LNCAP (cell line): ENCODE results near the gene AKAP14.

ENCODE experiments used
- TF ChIP-seq, protein P1 (sequence below): fragments of 450-650 bp; IDR thresholded peaks from 2 replicates; pipeline ENCODE4 v1.5.1; 2017; ENCODE audit warnings: mild to moderate bottlenecking

The AKAP14 gene

DNA sequence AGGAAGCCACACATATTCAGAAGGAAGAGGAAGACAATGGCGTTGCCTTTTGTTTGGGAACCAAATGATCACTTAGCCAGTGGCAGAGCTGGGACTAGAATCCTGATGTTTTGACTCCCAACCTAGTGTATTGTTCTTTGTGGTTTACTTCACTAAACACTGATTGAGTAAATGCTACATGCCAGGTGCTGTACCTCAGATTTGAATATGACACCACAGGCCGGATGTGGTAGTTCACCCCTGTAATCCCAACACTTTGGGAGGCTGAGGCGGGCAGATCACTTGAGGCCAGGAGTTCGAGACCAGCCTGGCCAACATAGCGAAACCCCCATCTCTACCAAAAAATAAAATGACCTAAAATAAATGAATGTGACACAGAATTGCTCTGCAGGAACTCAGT lies 15.6 kb upstream of the AKAP14 start:
- TF ChIP-seq, protein P1, sequence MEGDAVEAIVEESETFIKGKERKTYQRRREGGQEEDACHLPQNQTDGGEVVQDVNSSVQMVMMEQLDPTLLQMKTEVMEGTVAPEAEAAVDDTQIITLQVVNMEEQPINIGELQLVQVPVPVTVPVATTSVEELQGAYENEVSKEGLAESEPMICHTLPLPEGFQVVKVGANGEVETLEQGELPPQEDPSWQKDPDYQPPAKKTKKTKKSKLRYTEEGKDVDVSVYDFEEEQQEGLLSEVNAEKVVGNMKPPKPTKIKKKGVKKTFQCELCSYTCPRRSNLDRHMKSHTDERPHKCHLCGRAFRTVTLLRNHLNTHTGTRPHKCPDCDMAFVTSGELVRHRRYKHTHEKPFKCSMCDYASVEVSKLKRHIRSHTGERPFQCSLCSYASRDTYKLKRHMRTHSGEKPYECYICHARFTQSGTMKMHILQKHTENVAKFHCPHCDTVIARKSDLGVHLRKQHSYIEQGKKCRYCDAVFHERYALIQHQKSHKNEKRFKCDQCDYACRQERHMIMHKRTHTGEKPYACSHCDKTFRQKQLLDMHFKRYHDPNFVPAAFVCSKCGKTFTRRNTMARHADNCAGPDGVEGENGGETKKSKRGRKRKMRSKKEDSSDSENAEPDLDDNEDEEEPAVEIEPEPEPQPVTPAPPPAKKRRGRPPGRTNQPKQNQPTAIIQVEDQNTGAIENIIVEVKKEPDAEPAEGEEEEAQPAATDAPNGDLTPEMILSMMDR = no peak

DNA sequence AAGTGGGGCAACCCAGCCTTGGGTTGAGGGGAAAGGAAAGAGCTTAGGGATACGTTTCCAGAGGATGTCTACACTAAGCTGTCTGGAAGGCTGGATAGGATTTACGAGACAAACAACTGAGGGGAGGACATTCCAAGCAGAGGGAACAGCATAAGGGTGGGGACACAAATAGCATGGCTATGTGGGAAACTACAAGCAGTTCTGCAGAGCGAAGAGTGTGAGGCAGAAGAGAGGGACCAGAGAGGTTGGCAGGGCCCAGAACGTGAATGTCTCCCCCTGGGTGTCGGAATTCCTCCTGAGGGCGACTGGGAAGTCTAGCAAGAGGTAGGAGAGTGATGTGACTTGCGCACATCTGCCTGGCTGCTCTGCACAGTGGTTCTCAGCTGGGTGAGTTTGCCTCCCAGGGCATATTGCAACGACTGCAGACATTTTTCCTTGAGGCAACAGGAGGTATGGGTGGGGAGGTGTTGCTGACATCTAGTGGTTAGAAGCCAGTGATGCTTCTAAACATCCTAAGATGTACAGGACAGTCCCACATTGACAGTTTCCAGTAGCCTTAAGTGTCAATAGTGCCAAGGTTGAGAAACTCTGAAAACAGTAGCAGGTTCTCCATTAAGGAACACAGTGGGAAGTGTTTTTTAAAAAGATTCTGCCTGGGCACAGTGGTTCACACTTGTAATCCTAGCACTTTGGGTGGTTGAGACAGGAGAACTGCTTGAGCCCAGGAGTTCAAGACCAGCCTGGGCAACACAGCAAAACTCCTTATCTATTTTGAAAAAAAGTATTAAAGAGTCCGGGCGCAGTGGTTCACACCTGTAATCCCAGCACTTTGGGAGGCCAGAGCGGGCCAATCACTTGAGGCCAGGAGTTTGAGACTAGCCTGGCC lies 14.9 kb upstream of the AKAP14 start:
- TF ChIP-seq, protein P1 = peak; percentile 58

DNA sequence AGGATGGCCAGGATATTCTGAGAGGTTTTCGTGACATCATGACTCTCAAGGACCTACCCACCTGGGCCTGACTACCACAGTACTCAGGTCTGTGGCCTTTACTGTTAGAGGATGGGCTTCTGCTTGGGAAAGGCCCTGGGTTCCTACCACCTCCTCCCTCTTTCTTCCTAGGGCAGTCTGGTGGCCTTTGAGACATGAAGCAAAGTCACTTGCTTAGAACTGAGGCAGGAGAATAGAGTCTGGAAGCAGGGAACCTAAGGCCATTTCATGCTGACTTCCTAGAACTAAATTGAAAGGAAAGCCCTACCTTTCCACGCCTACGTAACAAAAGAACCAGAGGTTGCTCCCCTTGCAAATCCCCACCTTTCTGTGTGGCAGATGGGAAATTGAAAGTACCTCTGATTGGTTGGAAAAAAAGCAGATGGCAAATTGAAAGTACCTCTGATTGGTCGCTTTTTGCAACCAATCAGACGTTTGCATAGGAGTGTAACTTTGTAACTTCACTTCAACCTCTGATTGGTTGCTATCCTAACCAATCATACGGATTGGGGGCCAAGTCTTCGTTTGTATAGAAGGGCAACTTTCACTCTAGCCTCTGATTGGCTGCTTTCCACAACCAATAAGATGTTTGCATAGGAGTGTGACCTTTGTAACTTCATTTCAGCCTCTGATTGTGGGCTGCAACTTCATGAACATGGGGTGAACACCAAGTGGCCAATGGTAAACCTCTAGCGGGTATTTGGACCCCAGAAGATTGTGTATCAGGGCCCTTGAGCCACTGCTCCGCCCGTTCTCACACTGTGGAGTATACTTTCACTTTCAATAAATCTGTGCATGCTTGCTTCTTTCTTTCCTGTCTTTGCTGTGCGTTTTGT lies 9.9 kb upstream of the AKAP14 start:
- TF ChIP-seq, protein P1 = no peak

DNA sequence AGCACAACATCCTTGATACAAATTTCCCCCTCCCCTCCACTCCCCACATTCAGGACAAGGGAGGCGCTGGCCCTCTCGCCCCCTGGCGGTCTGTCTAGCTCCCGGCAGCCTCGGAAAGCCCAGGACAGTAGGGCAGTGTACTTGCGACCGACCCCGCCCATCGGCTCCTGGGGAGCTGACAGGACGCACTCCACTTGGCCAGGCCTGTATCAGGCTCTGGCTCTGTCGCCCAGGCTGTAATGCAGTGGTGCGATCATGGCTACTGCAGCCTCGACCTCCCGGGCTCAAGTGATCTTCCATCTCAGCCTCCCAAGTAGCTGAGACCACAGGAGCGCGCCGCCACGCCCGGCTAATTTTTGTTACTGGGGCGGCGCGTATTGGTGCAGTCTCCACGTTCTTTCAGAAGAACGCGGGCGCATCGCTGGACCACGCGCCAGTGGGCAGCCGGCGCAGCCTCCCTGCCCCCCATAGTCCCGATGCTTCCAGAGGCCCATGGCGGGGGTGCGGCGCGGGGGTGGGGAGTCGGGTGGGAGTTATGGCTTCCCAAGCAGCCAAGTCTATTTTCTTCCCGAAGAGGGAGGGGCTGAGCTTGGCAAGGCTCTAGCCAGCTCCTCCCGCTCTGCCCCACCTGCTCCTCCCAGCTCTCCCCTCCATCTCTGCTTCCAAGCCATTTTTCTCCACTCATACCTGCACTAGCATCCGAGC lies 7.8 kb upstream of the AKAP14 start:
- TF ChIP-seq, protein P1 = peak; percentile 39

DNA sequence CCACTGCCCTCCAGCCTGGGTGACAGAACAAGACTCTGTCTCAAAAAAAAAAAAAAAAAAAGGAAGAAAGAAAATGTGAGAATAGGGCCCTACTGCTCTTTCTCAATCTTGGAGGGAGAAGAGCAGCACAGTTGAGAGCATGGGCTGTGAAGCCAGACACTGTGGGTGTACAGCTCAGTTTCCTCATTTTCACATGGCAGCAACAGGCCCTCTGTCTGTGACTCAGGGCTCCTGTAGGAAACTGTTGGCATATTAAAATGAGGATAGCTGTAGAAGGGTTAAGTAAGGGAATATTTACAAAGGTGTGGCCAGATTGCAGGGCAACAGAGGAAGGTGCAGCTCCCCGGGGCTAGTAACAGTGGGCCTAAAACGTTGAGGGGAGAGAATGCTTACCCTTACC lies 3.4 kb downstream of the AKAP14 start:
- TF ChIP-seq, protein P1 = no peak

DNA sequence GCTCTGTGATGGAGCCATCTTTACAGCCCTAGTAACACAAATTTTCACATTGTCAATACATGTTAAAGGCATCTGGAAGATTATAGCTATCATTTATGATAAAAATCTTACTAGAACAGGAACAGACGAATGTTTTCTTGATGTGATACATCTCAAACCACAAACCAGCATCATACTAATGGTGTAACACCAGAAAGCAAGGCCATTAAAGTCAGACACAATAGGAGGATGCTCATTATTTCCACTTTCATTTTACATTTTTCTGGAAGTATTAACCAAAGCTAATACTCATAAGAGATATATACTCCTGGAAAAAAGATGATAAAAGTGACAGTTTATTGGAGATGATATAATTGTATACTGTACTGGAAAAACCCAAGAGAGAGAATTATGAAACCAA lies 5.3 kb downstream of the AKAP14 start:
- TF ChIP-seq, protein P1 = no peak

DNA sequence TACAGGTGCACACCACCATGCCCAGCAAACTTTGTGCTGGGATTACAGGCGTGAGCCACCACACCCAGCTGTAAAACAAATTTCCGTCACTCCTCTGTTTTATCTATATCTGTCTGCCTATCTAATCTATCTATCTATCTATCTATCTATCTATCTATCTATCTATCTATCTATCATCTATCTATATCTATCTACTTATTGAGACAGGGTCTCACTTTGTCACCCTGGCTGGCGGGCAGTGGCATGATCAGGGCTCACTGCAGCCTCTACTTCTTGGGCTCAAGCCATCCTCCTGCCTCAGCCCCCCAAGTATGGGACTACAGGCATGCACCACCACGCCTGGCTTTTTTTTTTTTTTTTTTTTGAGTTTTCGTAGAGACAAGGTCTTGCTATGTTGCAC lies 20.6 kb downstream of the AKAP14 start:
- TF ChIP-seq, protein P1 = no peak
